Measurements from ENCODE around the gene CHN1.

DNA sequence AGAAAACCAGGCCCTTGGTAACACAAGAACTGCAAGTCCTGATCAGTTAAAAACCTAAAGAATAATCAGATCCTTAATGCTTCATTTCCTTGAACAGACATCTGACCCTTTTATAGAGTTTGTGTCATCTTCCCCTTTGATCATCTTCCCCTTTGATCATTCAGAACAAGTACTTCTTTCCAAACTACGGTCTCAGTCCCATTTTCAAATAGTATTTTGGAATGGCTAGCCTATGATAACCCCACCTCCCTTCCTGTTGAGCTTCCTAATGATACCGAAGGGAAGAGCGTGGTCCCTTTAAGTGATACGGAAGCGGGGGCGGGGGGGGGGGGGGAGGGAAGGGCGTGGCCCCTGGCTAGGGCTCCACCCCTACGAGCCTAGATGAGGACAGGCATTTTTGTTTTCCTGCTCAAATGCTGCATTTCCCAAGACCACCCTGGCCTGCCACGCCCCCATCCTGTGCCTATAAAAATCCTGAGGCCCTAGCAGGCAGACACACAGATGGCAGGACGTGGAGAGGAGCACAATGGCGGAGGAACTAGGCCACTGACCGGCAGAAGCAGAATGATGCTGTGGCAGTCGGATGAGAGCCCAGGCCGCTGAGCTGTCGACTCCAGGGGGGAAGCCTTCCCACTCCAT is 216.8 kb downstream of the CHN1 start:
- TF ChIP-seq, protein P1, sequence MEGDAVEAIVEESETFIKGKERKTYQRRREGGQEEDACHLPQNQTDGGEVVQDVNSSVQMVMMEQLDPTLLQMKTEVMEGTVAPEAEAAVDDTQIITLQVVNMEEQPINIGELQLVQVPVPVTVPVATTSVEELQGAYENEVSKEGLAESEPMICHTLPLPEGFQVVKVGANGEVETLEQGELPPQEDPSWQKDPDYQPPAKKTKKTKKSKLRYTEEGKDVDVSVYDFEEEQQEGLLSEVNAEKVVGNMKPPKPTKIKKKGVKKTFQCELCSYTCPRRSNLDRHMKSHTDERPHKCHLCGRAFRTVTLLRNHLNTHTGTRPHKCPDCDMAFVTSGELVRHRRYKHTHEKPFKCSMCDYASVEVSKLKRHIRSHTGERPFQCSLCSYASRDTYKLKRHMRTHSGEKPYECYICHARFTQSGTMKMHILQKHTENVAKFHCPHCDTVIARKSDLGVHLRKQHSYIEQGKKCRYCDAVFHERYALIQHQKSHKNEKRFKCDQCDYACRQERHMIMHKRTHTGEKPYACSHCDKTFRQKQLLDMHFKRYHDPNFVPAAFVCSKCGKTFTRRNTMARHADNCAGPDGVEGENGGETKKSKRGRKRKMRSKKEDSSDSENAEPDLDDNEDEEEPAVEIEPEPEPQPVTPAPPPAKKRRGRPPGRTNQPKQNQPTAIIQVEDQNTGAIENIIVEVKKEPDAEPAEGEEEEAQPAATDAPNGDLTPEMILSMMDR (IDR thresholded peaks at IDR 0.05 in 4 of 5, conservative IDR thresholded peaks at IDR 0.05 in 1 of 5), result no peak
- no peak for TF ChIP-seq POLR2A (IDR thresholded peaks at IDR 0.05)

Measured in gastrocnemius medialis (tissue), 4 donors.